BJ (cell line): ENCODE measurements around the gene CBX3. TPM values are rescaled to one million over a fixed set of nuclear protein-coding genes. Genes with fewer than 3 reads are reported as not detected.

Source experiments
- CTCF ChIA-PET: fragments of 350-600 bp; formaldehyde crosslinking; extraction: SDS; loops from one replicate; lab custom pipeline; 2021; ENCODE audit warnings: antibody characterized with exemption, inconsistent platforms; lab: Yijun Ruan, JAX
- POLR2A ChIA-PET: fragments of 300-600 bp; sonication (Branson Sonifier 250); formaldehyde crosslinking; extraction: SDS; loops from one replicate; lab custom pipeline; 2021; ENCODE audit warnings: antibody characterized with exemption; lab: Charles Lee
- DNase-seq: peaks from one replicate; pipeline ENCODE4 v3.0.0-alpha.2; 2011; ENCODE audit warnings: low read depth
- H3K27me3 ChIP-seq: 2 replicates; pipeline ENCODE4 v1.6.0; 2011; ENCODE audit warnings: low read length; ENCODE audit not compliant: control insufficient read depth, insufficient read depth
- H3K36me3 ChIP-seq: 2 replicates; pipeline ENCODE4 v1.5.1; 2011; ENCODE audit warnings: low read length; ENCODE audit not compliant: control insufficient read depth, insufficient read depth
- H3K4me3 ChIP-seq: 2 replicates; pipeline ENCODE4 v1.5.1; 2011; ENCODE audit warnings: low read depth, mild to moderate bottlenecking, control low read depth, low read length
- CTCF ChIP-seq: IDR thresholded peaks from 2 replicates; pipeline ENCODE4 v1.5.1; 2011; ENCODE audit warnings: low read depth, mild to moderate bottlenecking, control low read depth, inconsistent platforms, low read length, moderate library complexity; ENCODE audit not compliant: insufficient read depth
- polyA plus RNA-seq: library from polyadenylated mRNA; depleted of rRNA; stranded (reverse); fragments of >200 nt; gene quantifications from 2 replicates; pipeline ENCODE4 v1.2.3, GENCODE V29; 2011

The CBX3 gene
- polyA plus RNA-seq, 1 experiment = 37.0 TPM

- TF ChIP-seq CTCF = no peak
- Histone ChIP-seq H3K36me3 (peaks cover 13% of the 10 kb centered on the region), H3K4me3 (peak overlapping the region; percentile 71), H3K27me3 (no peaks in the 10 kb centered on the region)
- ChIA-PET POLR2A (interaction anchor here (0.6 to 1.1 kb wide), 3 partner anchors 8 to 1887 kb away, joined by 3 to 4 read pairs (median 3); partner anchors contain the start of gene NFE2L3), CTCF (interaction anchor here (0.7 to 7.4 kb wide), 13 partner anchors 9 to 934 kb away, joined by 3 to 55 read pairs (median 6); no protein-coding TSS in a partner anchor)
- DNase-seq = no peak
These were observed 4.1 kb upstream of the CBX3 start for GRCh38 chr7:26197153-26198115.

GRCh38 chr7:26198133-26198780, 3.3 kb upstream of the CBX3 start:
- POLR2A ChIA-PET = interaction anchor here (0.7 to 1.1 kb wide), 2 partner anchors 12 to 46 kb away, joined by 3 to 4 read pairs; partner anchors contain the start of gene NFE2L3
- no peak for DNase-seq
- peaks cover 10% of the 10 kb centered on the region for H3K36me3 ChIP-seq
- peak; percentile 65 for TF ChIP-seq CTCF
- H3K4me3 ChIP-seq = peak overlapping the region; percentile 71
- no peaks in the 10 kb centered on the region for H3K27me3 ChIP-seq
- CTCF ChIA-PET = interaction anchor here (0.7 to 7.4 kb wide), 16 partner anchors 10 to 221 kb away, joined by 3 to 55 read pairs (median 5); partner anchors contain the start of gene NFE2L3

- H3K4me3 ChIP-seq = peak overlapping the region; percentile 71
- peaks cover 10% of the 10 kb centered on the region for H3K36me3 ChIP-seq
- ChIA-PET CTCF (interaction anchor here (0.7 to 7.4 kb wide), 15 partner anchors 9 to 221 kb away, joined by 3 to 55 read pairs (median 5); partner anchors contain the start of gene NFE2L3), POLR2A (interaction anchor here (0.6 to 1.1 kb wide), 3 partner anchors 12 to 1565 kb away, joined by 3 to 9 read pairs (median 4); partner anchors contain the start of gene NFE2L3)
- no peaks in the 10 kb centered on the region for H3K27me3 ChIP-seq
- no peak for DNase-seq
- TF ChIP-seq CTCF = no peak
These were observed 2.8 kb upstream of the CBX3 start for GRCh38 chr7:26198781-26199169.

GRCh38 chr7:26199301-26200037, 2.1 kb upstream of the CBX3 start:
- TF ChIP-seq CTCF = 0 out of 2 replicates have a peak, but pooled peaks have one; percentile 2
- Histone ChIP-seq H3K27me3 (no peaks in the 10 kb centered on the region), H3K4me3 (peak overlapping the region; percentile 71), H3K36me3 (peaks cover 7% of the 10 kb centered on the region)
- ChIA-PET POLR2A (interaction anchor here (0.6 kb wide), 2 partner anchors 966 to 1564 kb away, joined by 3 to 9 read pairs; partner anchors contain the start of gene HOXA9), CTCF (interaction anchor here (1.1 to 7.4 kb wide), 9 partner anchors 11 to 116 kb away, joined by 4 to 55 read pairs (median 6); partner anchors contain the start of gene NFE2L3)
- no peak for DNase-seq
